ENCODE data around the gene WFDC1. TPM values are rescaled to one million over a fixed set of nuclear protein-coding genes. Genes with fewer than 3 reads are reported as not detected.

The WFDC1 gene
- total and polyA plus RNA-seq, 8 donors, result 0.09 to 2.6 (median 0.39) TPM; not detected in 2

DNA sequence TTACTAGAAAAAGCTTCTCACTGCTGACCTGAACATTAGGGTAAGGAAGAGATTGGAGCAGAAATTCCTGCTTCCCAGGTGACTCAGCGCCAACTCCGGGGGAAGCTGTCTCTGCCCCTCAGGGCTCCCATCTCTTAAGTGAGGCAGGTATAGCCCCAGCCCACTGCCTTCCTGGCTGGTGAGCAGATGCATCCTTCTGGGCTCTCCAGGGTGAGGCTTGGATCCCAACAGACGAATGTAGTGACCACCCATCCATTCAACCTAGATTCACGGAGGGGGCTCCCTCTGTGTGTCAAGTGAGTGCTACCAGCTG lies 76.8 kb downstream of the WFDC1 start:
- ATAC-seq (no peak), DNase-seq (no peak), FAIRE-seq (no peak)
- WGBS, 2 donors, result 57 to 77% methylated on average over 4 of the region's 4 CpGs
- Histone ChIP-seq H3K9me3 (no peaks in the 10 kb centered on the region), H3K27ac (no peak overlapping the region), H3K27me3 (no peaks in the 10 kb centered on the region), H3K4me1 (no peaks in the 10 kb centered on the region), H3K36me3 (no peaks in the 10 kb centered on the region), H3K4me3 (no peak overlapping the region)
- TF ChIP-seq, protein P1, sequence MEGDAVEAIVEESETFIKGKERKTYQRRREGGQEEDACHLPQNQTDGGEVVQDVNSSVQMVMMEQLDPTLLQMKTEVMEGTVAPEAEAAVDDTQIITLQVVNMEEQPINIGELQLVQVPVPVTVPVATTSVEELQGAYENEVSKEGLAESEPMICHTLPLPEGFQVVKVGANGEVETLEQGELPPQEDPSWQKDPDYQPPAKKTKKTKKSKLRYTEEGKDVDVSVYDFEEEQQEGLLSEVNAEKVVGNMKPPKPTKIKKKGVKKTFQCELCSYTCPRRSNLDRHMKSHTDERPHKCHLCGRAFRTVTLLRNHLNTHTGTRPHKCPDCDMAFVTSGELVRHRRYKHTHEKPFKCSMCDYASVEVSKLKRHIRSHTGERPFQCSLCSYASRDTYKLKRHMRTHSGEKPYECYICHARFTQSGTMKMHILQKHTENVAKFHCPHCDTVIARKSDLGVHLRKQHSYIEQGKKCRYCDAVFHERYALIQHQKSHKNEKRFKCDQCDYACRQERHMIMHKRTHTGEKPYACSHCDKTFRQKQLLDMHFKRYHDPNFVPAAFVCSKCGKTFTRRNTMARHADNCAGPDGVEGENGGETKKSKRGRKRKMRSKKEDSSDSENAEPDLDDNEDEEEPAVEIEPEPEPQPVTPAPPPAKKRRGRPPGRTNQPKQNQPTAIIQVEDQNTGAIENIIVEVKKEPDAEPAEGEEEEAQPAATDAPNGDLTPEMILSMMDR (IDR thresholded peaks at IDR 0.05), result no peak
- intact Hi-C loops (cut with DNase I), result no loop called here

DNA sequence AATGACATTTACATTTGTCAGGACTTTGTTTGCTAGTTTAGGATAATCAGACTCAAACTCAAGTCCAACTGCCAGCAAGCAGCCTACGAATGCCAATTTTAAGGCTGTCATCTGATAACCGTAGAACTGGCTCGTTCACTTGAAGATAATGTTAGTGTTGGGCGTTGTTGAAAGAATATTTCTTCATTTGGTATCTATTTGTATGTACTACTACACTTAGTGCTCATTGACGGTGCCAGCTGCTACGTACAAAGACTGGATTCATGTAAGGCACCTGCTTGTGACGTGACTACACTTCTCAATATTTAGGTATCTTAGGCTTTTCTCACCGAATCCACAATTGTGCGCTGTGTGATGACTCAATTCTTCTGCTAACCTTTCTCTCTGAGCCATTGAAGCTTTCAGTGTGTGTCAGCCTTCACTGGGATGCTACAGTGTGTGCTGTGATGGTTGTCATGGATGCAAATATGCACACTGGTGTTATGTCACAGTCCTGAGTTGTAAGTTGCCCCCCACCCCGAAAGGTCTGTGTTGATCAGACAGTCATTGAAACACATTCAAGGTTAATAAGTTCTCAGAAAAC lies 79.3 kb downstream of the WFDC1 start:
- no peak for ATAC-seq
- Histone ChIP-seq H3K4me1 (no peaks in the 10 kb centered on the region), H3K9me3 (no peaks in the 10 kb centered on the region), H3K4me3 (no peak overlapping the region), H3K27me3 (no peaks in the 10 kb centered on the region), H3K27ac (no peak overlapping the region), H3K36me3 (no peaks in the 10 kb centered on the region)
- DNase-seq, result no peak
- 45 to 51% methylated on average over 10 of the region's 10 CpGs for WGBS, 2 donors
- TF ChIP-seq, protein P1 (IDR thresholded peaks at IDR 0.05), result no peak
- no peak for FAIRE-seq
- intact Hi-C loops (cut with DNase I), result no loop called here

DNA sequence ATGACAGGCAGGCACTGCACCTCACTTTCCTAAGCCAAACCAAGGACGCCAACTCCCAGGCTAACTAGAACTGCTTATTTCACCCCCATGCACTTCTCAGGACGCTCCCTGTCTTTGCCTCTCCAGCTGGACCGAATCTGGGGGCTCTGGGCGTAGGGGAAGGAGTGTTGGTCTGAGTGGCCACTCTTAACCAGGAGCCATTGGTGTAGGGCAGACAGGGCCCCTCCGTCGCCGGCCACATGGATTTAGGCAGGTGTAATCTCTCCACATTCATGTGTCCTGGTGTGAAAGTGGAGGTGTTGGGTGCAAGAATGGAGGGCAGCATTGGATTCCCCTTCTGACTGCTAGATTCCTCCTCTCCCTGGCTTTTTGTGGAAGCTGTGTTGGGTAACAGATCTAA lies 83.4 kb downstream of the WFDC1 start:
- no peak for FAIRE-seq
- DNase-seq, result no peak
- TF ChIP-seq, protein P1 (IDR thresholded peaks at IDR 0.05), result no peak
- Histone ChIP-seq H3K27ac (no peak overlapping the region), H3K9me3 (no peaks in the 10 kb centered on the region), H3K27me3 (no peaks in the 10 kb centered on the region), H3K36me3 (no peaks in the 10 kb centered on the region), H3K4me1 (no peaks in the 10 kb centered on the region), H3K4me3 (no peak overlapping the region)
- no peak for ATAC-seq
- intact Hi-C loops (cut with DNase I), result no loop called here
- WGBS, 2 donors, result 61 to 66% methylated on average over 7 of the region's 7 CpGs

DNA sequence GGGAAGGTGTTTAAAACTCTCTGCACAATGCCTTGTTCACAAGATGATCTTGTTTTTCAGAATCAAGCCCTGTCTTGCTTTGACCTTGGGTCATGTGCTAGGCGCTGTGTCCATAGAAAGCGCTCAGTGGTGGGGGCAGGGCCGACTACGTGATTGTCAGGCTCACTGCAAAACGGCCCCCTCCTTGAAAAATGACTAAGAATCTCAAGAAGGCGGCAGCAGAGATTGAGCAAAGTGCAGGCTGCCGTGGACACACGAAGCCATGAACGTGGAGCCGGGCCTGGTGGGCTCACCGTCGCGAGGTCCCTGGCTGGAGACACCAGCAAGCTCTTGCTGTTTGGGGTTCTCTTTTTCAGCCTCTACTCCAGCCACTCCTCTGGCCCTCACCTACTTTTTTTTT lies 83.9 kb downstream of the WFDC1 start:
- intact Hi-C loops (cut with DNase I), result no loop called here
- Histone ChIP-seq H3K9me3 (no peaks in the 10 kb centered on the region), H3K4me3 (no peak overlapping the region), H3K27me3 (no peaks in the 10 kb centered on the region), H3K36me3 (no peaks in the 10 kb centered on the region), H3K4me1 (no peaks in the 10 kb centered on the region), H3K27ac (no peak overlapping the region)
- WGBS, 2 donors, result 66 to 72% methylated on average over 13 of the region's 13 CpGs
- FAIRE-seq, result no peak
- peak in 1 of 6 donors; percentile 21 for DNase-seq
- ATAC-seq, result no peak
- TF ChIP-seq, protein P1 (IDR thresholded peaks at IDR 0.05), result no peak

DNA sequence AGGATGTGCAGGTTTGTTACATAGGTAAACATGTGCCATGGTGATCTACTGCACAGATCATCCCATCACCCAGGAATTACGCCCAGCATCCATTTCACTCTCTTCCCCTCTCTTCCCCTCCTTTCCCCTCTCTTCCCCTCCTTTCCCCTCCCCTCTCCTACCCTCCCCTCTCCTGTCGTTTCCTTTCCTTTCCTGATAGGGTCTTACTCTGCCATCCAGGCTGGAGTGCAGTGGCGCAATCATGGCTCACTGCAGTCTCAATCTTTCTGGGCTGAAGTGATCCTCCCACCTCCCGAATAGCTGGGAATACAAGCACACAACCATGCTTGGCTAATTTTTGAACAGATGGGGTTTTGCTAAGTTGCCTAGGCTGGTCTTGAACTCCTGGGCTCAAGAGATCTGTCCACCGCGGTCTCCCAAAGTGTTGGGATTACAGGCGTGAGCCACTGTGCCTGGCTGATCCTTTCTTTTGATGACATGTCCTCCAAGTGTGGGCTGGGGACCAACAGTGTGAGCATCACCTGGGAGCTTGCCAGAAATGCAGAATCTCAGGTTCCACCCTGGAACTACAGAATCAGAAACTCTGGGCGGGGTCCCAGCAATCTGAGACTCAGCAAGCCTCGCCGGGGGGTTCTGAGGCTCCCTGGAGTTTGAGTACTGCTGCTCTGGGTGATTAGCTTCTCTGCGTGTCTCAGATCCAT lies 84.5 kb downstream of the WFDC1 start:
- peak in 1 of 6 donors; percentile 16 for DNase-seq

More for the DNA sequence above, 84.5 kb downstream of the WFDC1 start:
- H3K9me3 ChIP-seq, result no peaks in the 10 kb centered on the region
- TF ChIP-seq, protein P1 (IDR thresholded peaks at IDR 0.05), result no peak
- no peaks in the 10 kb centered on the region for H3K4me1 ChIP-seq
- WGBS, 2 donors, result 59 to 73% methylated on average over 11 of the region's 11 CpGs
- H3K4me3 ChIP-seq, result no peak overlapping the region
- intact Hi-C loops (cut with DNase I), result no loop called here
- H3K27me3 ChIP-seq, result no peaks in the 10 kb centered on the region
- H3K36me3 ChIP-seq, result no peaks in the 10 kb centered on the region
- H3K27ac ChIP-seq, result no peak overlapping the region
- ATAC-seq (no peak), FAIRE-seq (no peak)
